Heart left ventricle (tissue), 13 donors: ENCODE results near the gene YIF1A.

Source experiments
- POLR2A ChIP-seq, 2 donors: fragments of 450-650 bp; IDR thresholded peaks; one replicate each; pipeline ENCODE4 v1.6.1; 2017; ENCODE audit warnings: antibody characterized with exemption in 2 of 2, mild to moderate bottlenecking in 2 of 2, moderate library complexity in 2 of 2
- TF ChIP-seq, protein P1 (sequence below), 12 donors: fragments of 200-600 bp; sonication (generic) in 4 of 12; IDR thresholded peaks; one replicate each; pipeline versions ENCODE4 v1.5.0 to v1.8.0; 2018 to 2022; ENCODE audit warnings: antibody characterized with exemption in 12 of 12, mild to moderate bottlenecking in 5 of 12
- donor health status: ischemic (EF 13 %, LVEDD 7.1; RV severe dilation, severe dysfunction).
- donor health status: DM: no; HTN: yes; CAD: no.
- donor health status: DM: no; HTN: no; CAD: no.
- donor health status: ischemic (EF 25% LVEDD 6.9; RV normal size, moderate dysfunction).
- donor health status: ischemic (EF 25% LVEDD 5.7; RV mildly dilated, moderate dysfunction).
- donor health status: ischemic (EF 35%, LVEDD 5.7; RV mildly dilated, moderate dysfunction).
- donor health status: nonischemic (EF 11% LVEDD 7.7; RV severe dilation, severe dysfunction).
- donor health status: DM: yes; HTN: yes; CAD: no.
- donor health status: PGD.
- donor health status: ischemic (EF 29% LVEDD 5.4; RV normal size, mild dysfunction).
- donor health status: nonischemic (EF 23%, LVEDD 6.1; RV moderate dilation, normal function).

- TF ChIP-seq, protein P1, sequence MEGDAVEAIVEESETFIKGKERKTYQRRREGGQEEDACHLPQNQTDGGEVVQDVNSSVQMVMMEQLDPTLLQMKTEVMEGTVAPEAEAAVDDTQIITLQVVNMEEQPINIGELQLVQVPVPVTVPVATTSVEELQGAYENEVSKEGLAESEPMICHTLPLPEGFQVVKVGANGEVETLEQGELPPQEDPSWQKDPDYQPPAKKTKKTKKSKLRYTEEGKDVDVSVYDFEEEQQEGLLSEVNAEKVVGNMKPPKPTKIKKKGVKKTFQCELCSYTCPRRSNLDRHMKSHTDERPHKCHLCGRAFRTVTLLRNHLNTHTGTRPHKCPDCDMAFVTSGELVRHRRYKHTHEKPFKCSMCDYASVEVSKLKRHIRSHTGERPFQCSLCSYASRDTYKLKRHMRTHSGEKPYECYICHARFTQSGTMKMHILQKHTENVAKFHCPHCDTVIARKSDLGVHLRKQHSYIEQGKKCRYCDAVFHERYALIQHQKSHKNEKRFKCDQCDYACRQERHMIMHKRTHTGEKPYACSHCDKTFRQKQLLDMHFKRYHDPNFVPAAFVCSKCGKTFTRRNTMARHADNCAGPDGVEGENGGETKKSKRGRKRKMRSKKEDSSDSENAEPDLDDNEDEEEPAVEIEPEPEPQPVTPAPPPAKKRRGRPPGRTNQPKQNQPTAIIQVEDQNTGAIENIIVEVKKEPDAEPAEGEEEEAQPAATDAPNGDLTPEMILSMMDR (IDR thresholded peaks at IDR 0.05), result no peak
- no peak for TF ChIP-seq POLR2A (IDR thresholded peaks at IDR 0.05)
These were observed 22.4 kb downstream of the YIF1A start for GRCh38 chr11:66266378-66267038.
